Raji (cell line): ENCODE measurements around the gene EEF1AKMT1.

Experiments
- POLR2A ChIP-seq: IDR thresholded peaks from 2 replicates; pipeline ENCODE4 v1.6.1; 2011; ENCODE audit warnings: low read depth, low read length, control low read depth; ENCODE audit not compliant: insufficient read depth

Gene EEF1AKMT1, protein sequence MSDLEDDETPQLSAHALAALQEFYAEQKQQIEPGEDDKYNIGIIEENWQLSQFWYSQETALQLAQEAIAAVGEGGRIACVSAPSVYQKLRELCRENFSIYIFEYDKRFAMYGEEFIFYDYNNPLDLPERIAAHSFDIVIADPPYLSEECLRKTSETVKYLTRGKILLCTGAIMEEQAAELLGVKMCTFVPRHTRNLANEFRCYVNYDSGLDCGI

DNA sequence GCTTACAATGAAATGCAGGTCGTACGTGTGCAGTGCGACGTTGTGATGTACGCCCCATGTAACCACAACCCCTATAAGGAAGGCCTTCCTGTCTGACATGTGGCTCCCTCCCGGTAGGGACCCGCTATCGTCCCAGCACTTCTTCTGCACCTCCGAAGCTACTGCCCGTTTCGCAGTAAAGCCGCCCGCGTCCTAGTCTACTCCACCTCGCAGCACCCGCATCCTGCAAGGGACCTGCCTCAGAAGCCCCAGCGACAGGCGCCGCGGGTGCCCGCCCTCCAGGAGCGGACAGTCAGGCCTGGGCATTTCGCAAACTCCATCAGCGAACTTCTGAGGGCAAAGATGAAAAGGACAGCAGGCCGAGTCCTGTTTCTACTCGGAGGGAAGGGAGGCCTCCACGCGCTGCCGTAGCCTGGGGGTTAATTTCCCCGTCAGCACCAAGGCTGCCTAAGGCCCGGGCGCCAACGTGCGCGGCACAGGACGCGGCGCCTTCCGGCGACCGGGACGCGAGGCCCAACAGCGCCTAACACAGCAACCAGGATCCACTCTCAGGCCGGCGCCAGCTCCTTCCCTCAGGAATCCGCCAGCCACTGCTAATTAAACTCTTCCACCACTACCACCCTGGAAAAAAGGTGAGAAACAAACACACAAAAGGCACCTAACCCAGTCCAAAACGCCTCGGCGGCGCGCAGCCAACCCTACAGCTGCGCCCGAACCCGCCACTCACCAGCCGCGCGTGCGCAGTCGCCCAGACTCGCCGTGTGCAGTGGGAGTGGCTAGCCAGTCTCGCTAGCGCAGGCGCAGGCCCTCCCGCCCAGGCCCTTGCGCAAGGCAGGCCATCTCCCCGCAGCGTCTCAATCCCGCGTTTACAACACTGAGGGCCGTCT is at the start of gene EEF1AKMT1:
Gene EEF1AKMT1 (minus strand): TSS at position 768 of the 887 bp plus-strand sequence. CDS start 16,363 bp downstream, outside the sequence.
- peak; percentile 68 for TF ChIP-seq POLR2A

DNA sequence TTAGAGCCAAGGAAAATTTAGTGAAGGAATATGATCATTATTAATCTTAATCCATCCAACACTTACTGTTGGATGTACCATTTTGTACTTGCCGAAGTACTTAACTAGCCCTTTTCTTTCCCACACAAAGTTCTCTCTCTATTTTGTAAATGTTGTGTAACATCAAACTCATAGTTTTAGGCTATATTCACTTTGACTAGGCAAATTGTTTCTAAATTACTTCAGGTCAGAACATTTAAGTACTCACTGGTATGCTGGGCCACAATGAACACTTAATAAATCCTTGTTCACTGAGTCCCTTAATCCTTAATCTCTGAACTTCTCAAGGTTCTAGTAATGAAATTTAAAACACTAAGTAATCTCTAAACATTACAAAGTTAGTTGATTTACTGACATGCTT is 49.3 kb upstream of the EEF1AKMT1 start:
- no peak for TF ChIP-seq POLR2A

DNA sequence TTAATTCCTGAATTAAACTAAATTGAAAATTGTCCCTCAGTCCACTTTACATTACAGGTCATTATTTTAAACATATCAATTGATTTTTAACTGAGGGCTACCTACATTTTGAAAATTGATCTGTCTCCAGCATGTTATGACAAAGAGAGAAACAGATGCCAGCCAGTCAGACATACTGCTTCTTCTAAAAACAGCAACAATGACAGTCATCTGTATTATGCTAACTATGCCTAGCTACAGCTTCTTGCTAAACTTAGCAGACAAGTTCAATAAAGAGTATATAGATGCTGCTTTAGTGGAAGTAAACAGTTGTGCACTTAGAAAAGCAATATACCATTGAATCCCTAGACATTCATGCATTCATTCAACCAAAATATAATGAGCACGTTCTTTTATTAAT is 48.6 kb upstream of the EEF1AKMT1 start:
- no peak for TF ChIP-seq POLR2A

DNA sequence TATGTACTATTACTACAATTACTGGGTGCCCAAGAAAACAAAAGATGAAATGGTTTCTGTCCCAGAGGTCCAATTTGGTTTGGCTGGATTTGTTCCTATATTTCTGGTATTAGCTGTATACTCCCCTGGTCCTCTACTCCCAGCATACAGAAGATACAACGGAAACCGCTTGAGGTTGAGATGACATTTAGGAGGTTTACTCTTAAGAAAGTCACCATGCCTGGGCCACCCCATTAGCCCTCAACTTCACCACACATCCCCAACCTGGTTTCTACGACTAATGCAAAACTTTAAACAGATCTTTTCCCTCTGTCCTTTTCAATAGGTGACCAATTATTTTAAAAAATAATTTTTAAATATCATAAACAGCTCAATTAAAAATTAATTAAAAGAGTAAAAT is 46.0 kb upstream of the EEF1AKMT1 start:
- no peak for TF ChIP-seq POLR2A

DNA sequence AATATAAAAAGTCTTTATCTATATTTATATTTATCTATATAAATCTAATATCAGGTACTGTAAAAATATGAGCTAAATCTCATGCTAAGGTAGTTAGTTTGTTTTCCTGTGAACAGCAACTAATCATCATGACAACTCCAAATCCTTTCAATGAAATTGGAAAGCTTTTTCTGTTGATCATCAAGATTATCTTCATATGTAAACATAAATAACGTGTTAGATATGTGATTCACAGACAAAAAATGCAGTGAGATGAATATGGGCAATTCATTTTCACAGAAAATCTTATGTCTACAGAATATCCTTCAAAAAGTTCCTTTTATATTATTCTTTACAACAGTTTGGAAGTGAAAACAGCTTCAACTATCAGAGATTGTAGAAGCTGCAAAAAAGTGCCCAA is 41.7 kb upstream of the EEF1AKMT1 start:
- no peak for TF ChIP-seq POLR2A

DNA sequence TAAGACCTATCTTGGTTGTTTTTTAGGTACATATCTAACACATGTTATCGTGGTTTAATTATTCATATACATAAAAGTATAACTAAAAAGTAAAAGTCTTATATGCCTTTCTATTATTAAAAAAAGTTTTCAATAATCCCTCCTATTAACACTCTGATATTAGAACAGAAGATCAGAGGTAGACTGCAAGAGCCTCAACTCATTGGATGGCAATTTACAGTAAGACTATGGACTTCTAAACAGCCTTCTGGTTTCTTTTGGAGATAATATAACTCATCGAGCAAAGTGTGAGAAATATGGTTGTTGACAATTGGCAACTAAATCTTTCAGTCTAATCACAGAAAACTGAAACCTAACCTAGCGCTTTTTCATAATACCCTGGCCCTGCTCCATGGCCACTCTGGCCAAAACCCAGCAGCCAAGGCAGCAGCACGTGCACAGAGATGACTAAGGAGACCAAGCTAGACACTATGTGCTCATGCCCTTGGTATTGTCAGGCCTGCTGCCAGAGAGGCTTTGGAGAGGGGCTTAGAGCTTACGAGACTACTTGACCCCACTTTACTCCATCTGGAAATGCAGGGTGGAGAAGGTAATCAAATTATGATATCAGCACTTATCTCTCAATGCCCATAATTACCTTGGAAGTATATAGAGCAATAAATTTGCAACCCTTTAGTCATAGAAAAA is 40.6 kb upstream of the EEF1AKMT1 start:
- TF ChIP-seq POLR2A, result no peak

DNA sequence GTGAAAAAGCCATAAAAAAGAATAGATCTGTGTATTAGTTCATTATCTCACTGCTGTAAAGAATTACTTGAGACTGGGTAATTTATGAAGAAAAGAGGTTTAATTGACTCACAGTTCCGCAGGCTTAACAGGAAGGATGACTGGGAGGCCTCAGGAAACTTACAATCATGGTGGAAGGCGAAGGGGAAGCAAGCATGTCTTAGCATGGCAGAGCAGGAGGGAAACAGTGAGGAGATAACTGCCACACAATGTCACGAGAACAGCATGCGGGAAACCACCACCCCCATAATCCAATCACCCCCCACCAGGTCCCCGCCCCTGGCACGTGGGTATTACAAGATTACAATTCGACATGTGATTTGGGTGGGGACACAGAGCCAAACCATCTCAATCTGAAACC is 39.1 kb upstream of the EEF1AKMT1 start:
- no peak for TF ChIP-seq POLR2A

DNA sequence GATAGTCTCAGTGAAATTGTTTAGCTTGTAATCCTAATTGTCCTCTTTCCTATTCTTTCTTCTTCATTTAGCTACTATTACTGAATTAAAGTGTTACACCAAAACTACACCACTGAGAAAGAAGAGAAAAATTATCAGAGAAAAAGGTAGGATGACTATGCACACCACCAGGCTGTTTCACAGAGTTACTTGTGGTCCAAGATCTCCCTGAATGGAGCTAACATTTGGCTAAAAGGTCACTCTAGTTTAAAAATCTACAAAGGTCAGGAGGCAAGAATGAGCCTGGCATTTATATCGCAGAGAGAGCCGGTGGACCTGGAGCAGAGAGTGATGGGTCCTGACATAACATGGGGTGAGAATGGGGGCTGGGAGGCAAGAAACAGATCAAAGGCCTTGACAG is 37.0 kb upstream of the EEF1AKMT1 start:
- TF ChIP-seq POLR2A, result no peak

DNA sequence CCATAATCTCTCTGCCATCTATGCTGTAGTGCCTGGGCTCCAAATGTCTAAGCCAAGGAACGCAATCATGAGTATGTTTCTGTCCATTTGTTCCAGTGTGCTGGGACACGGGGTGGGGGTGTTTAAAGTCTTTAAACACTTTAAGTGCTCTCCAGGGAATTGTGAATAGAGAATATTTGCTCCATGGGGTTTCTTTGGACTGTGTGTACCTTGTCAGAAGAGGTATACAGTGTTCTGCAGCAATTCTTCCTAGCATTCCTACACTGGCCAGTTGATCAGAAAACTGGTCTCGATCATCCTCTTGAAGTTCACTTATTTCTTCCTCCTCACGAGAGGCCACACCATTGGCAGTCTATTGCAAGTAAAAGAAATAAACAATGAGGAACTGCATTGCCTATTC is 35.1 kb upstream of the EEF1AKMT1 start:
- TF ChIP-seq POLR2A, result no peak

DNA sequence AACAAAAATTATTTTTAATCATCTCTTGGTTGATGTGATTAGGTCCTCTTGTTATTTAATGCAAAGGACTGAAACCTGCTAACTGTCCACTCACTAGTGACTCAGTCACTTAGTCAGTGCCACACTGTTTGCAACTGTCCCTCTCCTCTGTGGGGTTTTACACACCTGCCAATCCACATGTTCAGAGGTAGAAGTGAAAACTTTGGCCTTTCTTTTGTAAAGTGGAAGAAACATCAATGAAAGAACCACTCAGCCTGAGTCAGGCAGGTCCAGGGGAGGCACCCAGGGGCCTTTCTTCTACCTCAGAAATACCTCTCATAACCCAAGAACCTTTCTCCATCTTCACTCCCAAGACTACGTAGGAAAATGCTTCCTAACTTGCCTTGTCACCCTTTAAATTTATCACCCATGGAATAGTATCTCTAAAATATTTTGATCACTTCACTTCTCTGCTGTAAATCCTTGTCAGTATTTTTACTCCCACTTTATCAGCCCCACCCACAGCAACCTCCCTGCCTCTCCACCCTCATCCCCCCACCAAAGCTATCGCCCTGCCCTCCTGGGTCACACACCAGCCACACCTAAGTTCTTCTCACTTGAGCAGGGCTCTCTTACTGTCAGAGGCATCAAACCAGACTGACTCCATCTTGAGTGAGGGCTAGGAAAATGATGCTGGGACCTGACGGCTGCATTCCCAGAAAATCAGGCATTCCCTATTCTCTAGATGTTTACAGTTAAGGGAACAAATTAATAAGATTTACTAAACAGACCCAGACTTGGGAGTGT is 29.6 kb upstream of the EEF1AKMT1 start:
- no peak for TF ChIP-seq POLR2A

DNA sequence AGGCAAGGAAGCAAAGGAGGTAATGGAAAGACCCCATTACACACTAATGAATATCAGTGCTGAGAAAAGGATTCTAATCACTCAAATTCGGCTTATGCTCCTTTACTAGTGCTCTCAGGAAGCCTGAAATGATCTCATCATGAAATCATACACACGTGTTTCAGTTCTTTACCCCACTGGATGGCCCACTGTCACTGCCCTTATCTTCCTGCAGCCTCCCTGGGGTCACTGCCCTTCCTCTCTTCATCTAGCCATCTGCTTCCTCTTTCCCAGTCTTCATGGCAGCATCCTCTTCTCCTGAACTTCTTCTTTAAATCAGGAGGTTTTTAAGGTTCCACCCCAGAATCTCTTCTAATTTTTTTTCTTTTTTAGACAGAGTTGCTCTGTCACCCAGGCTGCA is 27.9 kb upstream of the EEF1AKMT1 start:
- no peak for TF ChIP-seq POLR2A

DNA sequence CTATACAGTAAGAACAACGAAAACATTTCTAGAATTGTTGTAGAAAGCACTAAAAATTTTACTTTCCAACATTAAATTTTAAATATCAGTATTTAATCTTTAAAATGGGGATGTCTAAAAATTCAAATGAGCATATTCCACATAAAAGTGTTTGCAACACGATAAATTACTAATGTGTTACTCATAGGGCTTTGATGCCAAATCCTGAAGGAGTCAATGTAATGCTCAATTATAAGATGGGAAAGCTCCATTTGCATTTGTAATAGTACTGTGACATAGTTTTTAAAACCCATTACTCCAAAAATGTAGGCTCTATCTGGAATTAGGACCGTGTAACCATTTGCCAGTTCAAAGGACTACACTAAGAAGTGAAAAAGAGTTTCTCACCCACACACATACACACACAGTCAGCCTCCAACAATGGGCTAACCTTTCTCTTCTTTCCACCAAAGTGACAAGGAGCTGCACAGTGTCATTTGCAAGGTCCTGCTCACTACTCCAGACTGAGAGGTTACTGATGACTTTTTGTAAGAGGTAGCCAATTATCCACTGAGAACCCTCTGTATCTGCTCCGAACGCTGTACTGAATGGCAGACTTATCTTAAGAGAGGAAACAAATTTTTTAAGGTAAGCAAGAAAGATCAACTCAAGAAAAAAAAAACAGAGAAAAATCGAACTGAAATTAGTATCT is 26.1 kb upstream of the EEF1AKMT1 start:
- no peak for TF ChIP-seq POLR2A

DNA sequence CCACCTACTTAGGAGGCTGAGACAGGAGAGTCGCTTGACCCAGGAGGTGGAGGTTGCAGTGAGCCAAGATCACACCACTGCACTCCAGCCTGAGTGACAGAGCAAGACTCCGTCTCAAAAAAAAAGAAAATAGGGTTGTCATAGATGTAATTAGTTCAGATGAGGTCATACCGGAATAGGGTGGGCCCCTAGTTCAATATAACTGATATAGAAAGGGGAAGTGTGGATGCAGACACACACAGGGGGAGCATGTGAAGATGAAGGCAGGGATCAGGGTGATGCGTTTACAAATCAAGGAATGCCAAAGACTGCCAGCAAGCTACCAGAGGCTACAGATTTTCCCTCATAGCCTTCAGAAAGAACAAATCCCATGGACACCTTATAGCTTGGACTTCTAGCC is 24.3 kb upstream of the EEF1AKMT1 start:
- TF ChIP-seq POLR2A, result no peak

DNA sequence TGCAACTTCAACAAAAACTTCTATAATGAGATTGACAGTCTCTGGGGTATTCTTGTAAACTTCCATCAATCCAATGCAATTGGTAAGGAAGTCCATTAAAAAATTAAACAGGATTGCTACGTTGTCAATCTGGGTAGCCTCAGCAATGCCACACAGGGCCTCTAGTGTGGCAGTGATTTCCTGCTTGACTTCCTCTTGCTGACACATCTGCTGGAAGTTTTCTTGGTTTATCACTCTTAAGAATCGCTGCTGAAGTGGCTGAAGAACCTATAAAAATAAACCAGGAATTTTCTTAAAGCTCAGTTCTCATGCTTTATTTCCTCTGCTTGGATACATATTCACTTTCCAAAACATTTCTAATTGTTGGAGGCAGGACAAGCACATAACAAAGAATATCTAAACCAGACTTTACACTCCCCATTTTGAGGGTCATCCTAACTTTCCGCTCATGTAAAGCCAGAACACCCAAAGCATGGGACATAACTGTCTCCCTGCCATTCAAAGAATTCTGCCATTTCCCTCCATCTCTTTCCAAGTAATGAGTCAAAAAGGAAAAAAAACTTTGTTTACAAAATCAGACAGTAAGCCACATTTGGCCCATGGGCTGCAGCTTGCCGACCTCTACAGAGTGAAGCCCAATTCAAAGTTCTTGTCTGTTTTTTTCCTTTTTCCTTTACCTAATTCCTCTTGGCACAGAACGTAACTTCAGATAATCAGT is 23.2 kb upstream of the EEF1AKMT1 start:
- TF ChIP-seq POLR2A, result no peak
